OCI-LY3 (cell line): ENCODE measurements around the gene CRADD.

Experiments
- H2AFZ ChIP-seq: fragments of 200-600, 300-600 bp; shearing (Covaris generic); 2 replicates; pipeline ENCODE4 v1.6.0; 2014; ENCODE audit warnings: antibody characterized with exemption, low read depth, low read length
- H3K27ac ChIP-seq: fragments of 200-600, 300-600 bp; sonication (generic); 2 replicates; pipeline ENCODE4 v1.5.1; 2014; ENCODE audit warnings: mild to moderate bottlenecking, low read length, moderate library complexity, mixed read lengths
- H3K27me3 ChIP-seq: fragments of 200-600, 300-600 bp; sonication (generic); 2 replicates; pipeline ENCODE4 v1.6.1; 2014; ENCODE audit warnings: low read depth, low read length, mixed read lengths
- H3K36me3 ChIP-seq: fragments of 200-600, 300-600 bp; sonication (generic); replicated peaks from 2 replicates; pipeline ENCODE3; 2014; ENCODE audit warnings: low read depth, low read length, mixed read lengths
- H3K4me1 ChIP-seq: fragments of 300-600, 200-600 bp; sonication (generic); 2 replicates; pipeline ENCODE4 v1.6.1; 2014; ENCODE audit warnings: low read length, mixed read lengths
- H3K4me2 ChIP-seq: fragments of 200-600, 300-600 bp; sonication (generic); 2 replicates; pipeline ENCODE4 v1.6.1; 2014; ENCODE audit warnings: low read length, mixed read lengths
- H3K4me3 ChIP-seq: fragments of 300-600, 200-600 bp; sonication (generic); 2 replicates; pipeline ENCODE4 v1.5.1; 2014; ENCODE audit warnings: antibody characterized with exemption, mild to moderate bottlenecking, low read length, moderate library complexity
- H3K79me2 ChIP-seq: fragments of 300-600, 200-600 bp; shearing (Covaris generic); 2 replicates; pipeline ENCODE4 v1.6.1; 2014; ENCODE audit warnings: mild to moderate bottlenecking, low read length, mixed read lengths
- H3K9ac ChIP-seq: fragments of 300-600, 200-600 bp; shearing (Covaris generic); 2 replicates; pipeline ENCODE4 v1.6.0; 2014; ENCODE audit warnings: mild to moderate bottlenecking, low read length, moderate library complexity
- H3K9me3 ChIP-seq: fragments of 200-600, 300-600 bp; shearing (Covaris generic); 2 replicates; pipeline ENCODE4 v1.6.1; 2014; ENCODE audit warnings: low read length, mixed read lengths; ENCODE audit not compliant: insufficient read depth
- H4K20me1 ChIP-seq: fragments of 200-600, 300-600 bp; sonication (generic); 2 replicates; pipeline ENCODE4 v1.6.1; 2016; ENCODE audit warnings: low read length, mixed read lengths; ENCODE audit not compliant: insufficient read depth
- CTCF ChIP-seq: fragments of 200-600, 300-600 bp; sonication (generic); IDR thresholded peaks from 2 replicates; pipeline ENCODE4 v1.5.1; 2014; ENCODE audit warnings: antibody characterized with exemption, low read length, low read depth
- EZH2phosphoT487 ChIP-seq: fragments of 200-600 bp; shearing (Covaris generic); IDR thresholded peaks from 2 replicates; pipeline ENCODE4 v1.6.1; 2018; ENCODE audit warnings: antibody characterized with exemption, mixed run types, low read depth

The CRADD gene

GRCh38 chr12:93873561-93873960 is 196.4 kb downstream of the CRADD start:
- Histone ChIP-seq H3K9me3 (peaks cover 20% of the 10 kb centered on the region; the same call in 1 of the 2 replicates), H3K36me3 (no peaks in the 10 kb centered on the region), H3K4me1 (no peaks in the 10 kb centered on the region)

GRCh38 chr12:93875157-93875556 is 198.0 kb downstream of the CRADD start:
- Histone ChIP-seq H3K4me2 (no peak overlapping the region), H3K9ac (no peak overlapping the region), H3K27ac (no peak overlapping the region), H3K9me3 (peaks cover 20% of the 10 kb centered on the region; the same call in 1 of the 2 replicates), H3K36me3 (no peaks in the 10 kb centered on the region), H3K4me1 (no peaks in the 10 kb centered on the region), H4K20me1 (no peaks in the 10 kb centered on the region), H2AFZ (no peak overlapping the region), H3K79me2 (no peaks in the 10 kb centered on the region), H3K4me3 (no peak overlapping the region), H3K27me3 (no peaks in the 10 kb centered on the region)
- TF ChIP-seq CTCF (no peak), EZH2phosphoT487 (no peak)

More at GRCh38 chr12:93873561-93873960, 196.4 kb downstream of the CRADD start:
- no peaks in the 10 kb centered on the region for H4K20me1 ChIP-seq
- no peak overlapping the region for H3K9ac ChIP-seq
- no peak overlapping the region for H3K27ac ChIP-seq
- H3K27me3 ChIP-seq = no peaks in the 10 kb centered on the region
- H3K4me2 ChIP-seq = no peak overlapping the region
- no peaks in the 10 kb centered on the region for H3K79me2 ChIP-seq
- H2AFZ ChIP-seq = no peak overlapping the region
- no peak for TF ChIP-seq CTCF
- no peak for TF ChIP-seq EZH2phosphoT487
- H3K4me3 ChIP-seq = no peak overlapping the region

GRCh38 chr12:93876360-93876759 is 199.2 kb downstream of the CRADD start:
- no peak overlapping the region for H3K9ac ChIP-seq
- no peaks in the 10 kb centered on the region; the same call in 1 of the 2 replicates for H3K4me1 ChIP-seq
- H3K27me3 ChIP-seq = no peaks in the 10 kb centered on the region
- no peak overlapping the region for H3K27ac ChIP-seq
- no peaks in the 10 kb centered on the region for H3K79me2 ChIP-seq
- H3K36me3 ChIP-seq = no peaks in the 10 kb centered on the region
- TF ChIP-seq EZH2phosphoT487 (no peak), CTCF (no peak)
- H4K20me1 ChIP-seq = no peaks in the 10 kb centered on the region
- no peak overlapping the region for H3K4me2 ChIP-seq
- no peak overlapping the region for H3K4me3 ChIP-seq
- peaks cover 20% of the 10 kb centered on the region; the same call in 1 of the 2 replicates for H3K9me3 ChIP-seq
- no peak overlapping the region for H2AFZ ChIP-seq

- no peak overlapping the region for H3K4me2 ChIP-seq
- TF ChIP-seq EZH2phosphoT487 = no peak
- no peak for TF ChIP-seq CTCF
- no peak overlapping the region for H3K9ac ChIP-seq
- H4K20me1 ChIP-seq = no peaks in the 10 kb centered on the region
- no peak overlapping the region for H3K4me3 ChIP-seq
- no peaks in the 10 kb centered on the region for H3K36me3 ChIP-seq
- H3K27me3 ChIP-seq = no peaks in the 10 kb centered on the region
- H3K9me3 ChIP-seq = peaks cover 17% of the 10 kb centered on the region; the same call in 1 of the 2 replicates
- H3K27ac ChIP-seq = no peak overlapping the region
- no peaks in the 10 kb centered on the region; the same call in 1 of the 2 replicates for H3K4me1 ChIP-seq
- no peak overlapping the region for H2AFZ ChIP-seq
- H3K79me2 ChIP-seq = no peaks in the 10 kb centered on the region
These were observed 200.3 kb downstream of the CRADD start for GRCh38 chr12:93877446-93877845.
